ENCODE data around the gene ZFR. TPM values are rescaled to one million over a fixed set of nuclear protein-coding genes. Genes with fewer than 3 reads are reported as not detected.

Gene ZFR
- total RNA-seq, 1 experiment from 2014 or later, result 78.3 TPM

- no peaks in the 10 kb centered on the region for H3K9me3 ChIP-seq
- POLR2A ChIA-PET, result interaction anchor here (0.6 kb wide), 1 partner anchor 32 kb away, joined by 3 read pairs; no protein-coding TSS in a partner anchor
- peak overlapping the region; percentile 94 for H3K27ac Mint-ChIP-seq (ENCODE audit: unreplicated experiment)
Observed at GRCh38 chr5:32475334-32476097, 31.0 kb upstream of the ZFR start.

GRCh38 chr5:32474209-32474854, 29.8 kb upstream of the ZFR start:
- H3K27ac Mint-ChIP-seq (ENCODE audit: unreplicated experiment), result peak overlapping the region; percentile 94
- peak; percentile 70 to 84 for DNase-seq
- H3K27me3 Mint-ChIP-seq (ENCODE audit: insufficient read depth, unreplicated experiment), result no peaks in the 10 kb centered on the region
- Histone ChIP-seq H3K4me1 (peaks cover 35% of the 10 kb centered on the region), H3K36me3 (ENCODE audit: control insufficient read depth, insufficient read depth, low read length) (no peaks in the 10 kb centered on the region), H3K27me3 (replicated peaks; ENCODE audit: control insufficient read depth, insufficient read depth, low read length) (no peaks in the 10 kb centered on the region), H3K4me3 (ENCODE audit: low read depth, low read length) (peak overlapping the region; percentile 8; the same call in 1 of the 2 replicates), H3K9me3 (no peaks in the 10 kb centered on the region)
- peaks cover 51% of the 10 kb centered on the region for H3K4me1 Mint-ChIP-seq (ENCODE audit: low read depth, unreplicated experiment)
- intact Hi-C loops (cut with micrococcal nuclease; ENCODE audit: unreplicated experiment), result loop anchor here (1.0 to 2.0 kb wide), 3 partner anchors 8 to 29 kb away; no protein-coding TSS in a partner anchor
- H3K4me3 Mint-ChIP-seq (ENCODE audit: unreplicated experiment), result peak overlapping the region; percentile 71
- ChIA-PET CTCF (interaction anchor here (1.1 to 1.6 kb wide), 2 partner anchors 16 to 116 kb away, joined by 9 to 26 read pairs; no protein-coding TSS in a partner anchor), POLR2A (interaction anchor here (0.7 to 1.2 kb wide), 4 partner anchors 30 to 300 kb away, joined by 3 to 6 read pairs (median 4); partner anchors contain the start of genes GOLPH3 and ZFR)
- H3K36me3 Mint-ChIP-seq (ENCODE audit: insufficient read depth, unreplicated experiment), result peaks cover 7% of the 10 kb centered on the region
- no peak for TF ChIP-seq CTCF (IDR thresholded peaks at IDR 0.05; ENCODE audit: insufficient read depth in 1 of 2, low read depth in 1 of 2, low read length in 1 of 2, severe bottlenecking in 1 of 2, unreplicated experiment in 1 of 2)
- BruUV-seq (replicated peaks), result no TSS peak
- H3K9me3 Mint-ChIP-seq (ENCODE audit: unreplicated experiment), result no peaks in the 10 kb centered on the region

More at GRCh38 chr5:32475334-32476097, 31.0 kb upstream of the ZFR start:
- Histone ChIP-seq H3K27me3 (replicated peaks; ENCODE audit: control insufficient read depth, insufficient read depth, low read length) (no peaks in the 10 kb centered on the region), H3K36me3 (ENCODE audit: control insufficient read depth, insufficient read depth, low read length) (no peaks in the 10 kb centered on the region), H3K4me3 (ENCODE audit: low read depth, low read length) (no peak overlapping the region), H3K4me1 (peaks cover 35% of the 10 kb centered on the region)
- no peak overlapping the region for H3K4me3 Mint-ChIP-seq (ENCODE audit: unreplicated experiment)
- H3K27me3 Mint-ChIP-seq (ENCODE audit: insufficient read depth, unreplicated experiment), result no peaks in the 10 kb centered on the region
- CTCF ChIA-PET, result interaction anchor here (1.1 kb wide), 1 partner anchor 114 kb away, joined by 4 read pairs; no protein-coding TSS in a partner anchor
- intact Hi-C loops (cut with micrococcal nuclease; ENCODE audit: unreplicated experiment), result loop anchor here (2.0 kb wide), 1 partner anchor 13 kb away; no protein-coding TSS in a partner anchor
- no peaks in the 10 kb centered on the region for H3K9me3 Mint-ChIP-seq (ENCODE audit: unreplicated experiment)
- no peak for DNase-seq
- peaks cover 51% of the 10 kb centered on the region for H3K4me1 Mint-ChIP-seq (ENCODE audit: low read depth, unreplicated experiment)
- no peak for TF ChIP-seq CTCF (IDR thresholded peaks at IDR 0.05; ENCODE audit: insufficient read depth in 1 of 2, low read depth in 1 of 2, low read length in 1 of 2, severe bottlenecking in 1 of 2, unreplicated experiment in 1 of 2)
- no TSS peak for BruUV-seq (replicated peaks)
- H3K36me3 Mint-ChIP-seq (ENCODE audit: insufficient read depth, unreplicated experiment), result peaks cover 7% of the 10 kb centered on the region

- POLR2A ChIA-PET, result no interaction called here
- Histone ChIP-seq H3K36me3 (ENCODE audit: control insufficient read depth, insufficient read depth, low read length) (no peaks in the 10 kb centered on the region), H3K9me3 (no peaks in the 10 kb centered on the region), H3K4me1 (peaks cover 35% of the 10 kb centered on the region), H3K27me3 (replicated peaks; ENCODE audit: control insufficient read depth, insufficient read depth, low read length) (no peaks in the 10 kb centered on the region), H3K4me3 (ENCODE audit: low read depth, low read length) (no peak overlapping the region)
- no peak for TF ChIP-seq CTCF (IDR thresholded peaks at IDR 0.05; ENCODE audit: insufficient read depth in 1 of 2, low read depth in 1 of 2, low read length in 1 of 2, severe bottlenecking in 1 of 2, unreplicated experiment in 1 of 2)
- H3K4me3 Mint-ChIP-seq (ENCODE audit: unreplicated experiment), result no peak overlapping the region
- H3K27me3 Mint-ChIP-seq (ENCODE audit: insufficient read depth, unreplicated experiment), result no peaks in the 10 kb centered on the region
- H3K9me3 Mint-ChIP-seq (ENCODE audit: unreplicated experiment), result no peaks in the 10 kb centered on the region
- peaks cover 7% of the 10 kb centered on the region for H3K36me3 Mint-ChIP-seq (ENCODE audit: insufficient read depth, unreplicated experiment)
- peaks cover 44% of the 10 kb centered on the region for H3K4me1 Mint-ChIP-seq (ENCODE audit: low read depth, unreplicated experiment)
- intact Hi-C loops (cut with micrococcal nuclease; ENCODE audit: unreplicated experiment), result no loop called here
- CTCF ChIA-PET, result no interaction called here
- no TSS peak for BruUV-seq (replicated peaks)
- peak overlapping the region; percentile 94 for H3K27ac Mint-ChIP-seq (ENCODE audit: unreplicated experiment)
- no peak for DNase-seq
Observed at GRCh38 chr5:32473072-32473471, 28.5 kb upstream of the ZFR start.
